B cell (primary cell): ENCODE measurements around the gene DPYD. TPM values are rescaled to one million over a fixed set of nuclear protein-coding genes. Genes with fewer than 3 reads are reported as not detected.

Experiments used
- ATAC-seq: fragments of 200-7000 bp; cut with Tn5 transposase; one replicate; pipeline ENCODE4 v1.10.0; 2021; ENCODE audit warnings: low read depth, mild to moderate bottlenecking, moderate number of reproducible peaks, moderate library complexity
- CTCF ChIA-PET: fragments of 350-600 bp; sonication (Branson Sonifier 250); formaldehyde crosslinking; loops from one replicate; lab custom pipeline; 2021; ENCODE audit warnings: antibody characterized with exemption, inconsistent platforms; lab: Charles Lee
- POLR2A ChIA-PET: fragments of 350-600 bp; sonication (Branson Sonifier 250); formaldehyde crosslinking; loops from one replicate; lab custom pipeline; 2021; ENCODE audit warnings: antibody characterized with exemption; lab: Charles Lee
- DNase-seq: peaks from one replicate; pipeline ENCODE4 v3.0.0; 2013
- H2AFZ ChIP-seq: 2 replicates; pipeline ENCODE4 v1.6.1; 2012; ENCODE audit warnings: mild to moderate bottlenecking, low read depth, low read length; ENCODE audit not compliant: insufficient read depth, poor library complexity, severe bottlenecking
- H3K27ac ChIP-seq, 2 donors: 1 replicate in 1 of 2; 2 replicates in 1 of 2; pipeline ENCODE4 v1.5.1; 2012 to 2013; ENCODE audit warnings: low read length in 2 of 2, mild to moderate bottlenecking in 2 of 2, moderate library complexity in 1 of 2
- H3K27me3 ChIP-seq, 4 experiments: fragments of 200-600 bp in 1 of 4; sonication (generic) in 1 of 4; replicated peaks in 1 of 4; 1 replicate in 2 of 4; 2 replicates in 2 of 4; pipeline versions ENCODE4 v1.6.1 to v1.7.0; 2013 to 2016; ENCODE audit warnings: low read length in 3 of 4, mild to moderate bottlenecking in 2 of 4, mixed read lengths in 1 of 4, moderate library complexity in 1 of 4; ENCODE audit not compliant: insufficient read depth in 4 of 4, control insufficient read depth in 3 of 4; ENCODE audit errors: control extremely low read depth in 1 of 4
- H3K36me3 ChIP-seq, 2 experiments: replicated peaks in 1 of 2; 1 replicate in 1 of 2; 2 replicates in 1 of 2; pipeline versions ENCODE4 v1.6.1 to v1.7.1; 2013; ENCODE audit warnings: low read length in 1 of 2; ENCODE audit not compliant: insufficient read depth in 2 of 2, control insufficient read depth in 1 of 2; ENCODE audit errors: control extremely low read depth in 1 of 2, extremely low read depth in 1 of 2
- H3K4me1 ChIP-seq, 2 donors: fragments of 200-600 bp in 1 of 2; sonication (generic) in 1 of 2; 1 replicate in 1 of 2; 2 replicates in 1 of 2; pipeline versions ENCODE4 v1.5.1 to v1.6.1; 2013 to 2017; ENCODE audit warnings: low read length in 2 of 2; ENCODE audit not compliant: control insufficient read depth in 2 of 2, insufficient read depth in 2 of 2
- H3K4me2 ChIP-seq: replicated peaks from 2 replicates; pipeline ENCODE3; 2012; ENCODE audit warnings: mild to moderate bottlenecking, low read depth, low read length; ENCODE audit not compliant: poor library complexity, severe bottlenecking
- H3K4me3 ChIP-seq, 5 experiments: fragments of 200-600 bp in 1 of 5; sonication (generic) in 1 of 5; 1 replicate in 3 of 5; 2 replicates in 2 of 5; pipeline versions ENCODE4 v1.5.1 to v1.7.0; 2011 to 2016; ENCODE audit warnings: low read length in 4 of 5, mild to moderate bottlenecking in 4 of 5, low read depth in 2 of 5, control low read depth in 1 of 5, moderate library complexity in 1 of 5; ENCODE audit not compliant: insufficient read depth in 1 of 5; ENCODE audit errors: control extremely low read depth in 1 of 5, extremely low read depth in 1 of 5
- H3K79me2 ChIP-seq: fragments of 200-600 bp; sonication (generic); one replicate; pipeline ENCODE4 v1.6.0; 2016; ENCODE audit warnings: low read length; ENCODE audit not compliant: control insufficient read depth, insufficient read depth
- H3K9ac ChIP-seq: fragments of 200-600 bp; sonication (generic); 2 replicates; pipeline ENCODE4 v1.6.1; 2017; ENCODE audit warnings: mild to moderate bottlenecking, low read length, moderate library complexity
- H3K9me3 ChIP-seq, 3 donors: one replicate each; pipeline versions ENCODE4 v1.6.1 to v1.7.1; 2013; ENCODE audit warnings: low read length in 2 of 3; ENCODE audit not compliant: control insufficient read depth in 2 of 3, insufficient read depth in 1 of 3; ENCODE audit errors: control extremely low read depth in 1 of 3
- H4K20me1 ChIP-seq: 2 replicates; pipeline ENCODE4 v1.6.0; 2012; ENCODE audit warnings: mild to moderate bottlenecking, low read length; ENCODE audit not compliant: insufficient read depth, control insufficient read depth, poor library complexity, severe bottlenecking
- H3K27ac Mint-ChIP-seq: one replicate; pipeline ENCODE4 v1.8.0; 2021; ENCODE audit warnings: mixed read lengths
- H3K27me3 Mint-ChIP-seq: one replicate; pipeline ENCODE4 v1.8.0; 2021; ENCODE audit warnings: mixed read lengths
- H3K4me1 Mint-ChIP-seq: one replicate; pipeline ENCODE4 v1.8.0; 2021; ENCODE audit warnings: mixed read lengths
- H3K4me3 Mint-ChIP-seq: one replicate; pipeline ENCODE4 v1.8.0; 2021; ENCODE audit warnings: mixed read lengths
- H3K9me3 Mint-ChIP-seq: one replicate; pipeline ENCODE4 v1.8.0; 2022; ENCODE audit warnings: mixed read lengths; ENCODE audit not compliant: insufficient read depth
- EZH2 ChIP-seq: IDR thresholded peaks from 2 replicates; pipeline ENCODE4 v1.6.1; 2012; ENCODE audit warnings: borderline replicate concordance, low read depth, mild to moderate bottlenecking, moderate library complexity, low read length; ENCODE audit not compliant: insufficient read depth, poor library complexity, severe bottlenecking
- WGBS: methylation state at CpG from one replicate; pipeline ENCODE4 v1.1.5; 2013; ENCODE audit warnings: missing lambda C conversion rate; ENCODE audit not compliant: insufficient coverage; 5-methylcytosine and 5-hydroxymethylcytosine counted together
- intact Hi-C: fragments of 100-400 bp; cut with micrococcal nuclease; formaldehyde crosslinking; loops from one replicate; pipeline ENCODE4 v1.10.0; 2022
- polyA plus RNA-seq: library from polyadenylated mRNA; depleted of rRNA; stranded (reverse); fragments of >200 nt; gene quantifications from 2 replicates; pipeline ENCODE4 v1.2.3, GENCODE V29; 2012
- total RNA-seq, 2 donors: library from RNA; stranded (reverse); fragments of 120-200 nt in 1 of 2; gene quantifications; 1 replicate in 1 of 2; 2 replicates in 1 of 2; pipeline versions ENCODE4 v1.2.3 to v1.2.4, GENCODE V29; 2013 to 2022
- TF ChIP-seq, protein P1 (sequence below): fragments of 200-600 bp; IDR thresholded peaks from one replicate; pipeline ENCODE4 v1.8.0; 2022; ENCODE audit warnings: antibody characterized with exemption, mild to moderate bottlenecking

DPYD gene
- total and polyA plus RNA-seq, 2 donors (not counting 1 experiment from before 2014, with no cell fraction given): 4.2 to 19.0 TPM

DNA sequence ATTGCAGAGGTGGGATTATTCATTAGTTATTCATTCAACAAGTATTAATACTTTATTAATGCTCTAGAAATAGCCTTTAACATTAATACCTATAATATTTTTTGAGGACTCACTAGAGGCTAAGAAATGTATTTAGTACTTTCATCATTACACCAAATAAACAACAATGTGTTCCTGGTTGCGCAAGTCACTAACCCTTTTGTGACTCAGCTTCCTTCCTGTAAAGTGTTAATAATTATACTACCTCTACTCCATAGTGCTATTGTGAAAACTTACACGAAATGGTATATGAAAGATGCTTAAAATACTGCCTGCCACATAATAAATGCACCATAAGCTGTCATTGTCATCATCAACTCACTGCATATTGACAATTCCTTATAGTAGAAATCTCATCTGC is 431.0 kb downstream of the DPYD start:
- CTCF ChIA-PET: no interaction called here

DNA sequence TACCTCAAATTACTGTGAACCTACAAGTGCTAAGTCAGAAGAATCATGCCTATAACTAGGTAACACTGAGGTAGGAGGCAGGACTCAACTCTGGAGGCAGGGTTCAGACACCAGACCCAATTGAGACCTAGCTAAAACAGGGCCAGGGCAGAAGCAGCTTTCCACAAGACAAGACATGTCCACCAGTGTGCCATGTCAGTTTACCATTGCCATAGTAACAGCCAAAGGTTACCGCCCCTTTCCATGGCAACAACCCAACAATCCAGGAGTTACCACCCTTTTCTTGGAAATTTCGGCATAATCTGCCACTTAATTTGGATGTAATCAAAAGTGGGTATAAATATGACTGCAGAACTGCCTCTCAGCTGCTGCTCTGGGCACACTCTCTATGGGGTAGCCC is 432.3 kb downstream of the DPYD start:
- H2AFZ ChIP-seq: no peak overlapping the region
- H4K20me1 ChIP-seq: no peaks in the 10 kb centered on the region
- no peaks in the 10 kb centered on the region for H3K9me3 ChIP-seq
- no peak overlapping the region for H3K4me3 Mint-ChIP-seq
- H3K27ac Mint-ChIP-seq: no peak overlapping the region
- H3K27ac ChIP-seq: no peak overlapping the region
- no peaks in the 10 kb centered on the region for H3K9me3 Mint-ChIP-seq
- no peaks in the 10 kb centered on the region for H3K4me1 Mint-ChIP-seq
- H3K27me3 Mint-ChIP-seq: no peaks in the 10 kb centered on the region
- no peaks in the 10 kb centered on the region for H3K79me2 ChIP-seq
- no peaks in the 10 kb centered on the region for H3K4me1 ChIP-seq
- no peaks in the 10 kb centered on the region for H3K27me3 ChIP-seq
- intact Hi-C loops: no loop called here
- ChIA-PET CTCF (no interaction called here), POLR2A (no interaction called here)
- WGBS: 86% methylated on average over 1 of the region's 2 CpGs
- no peaks in the 10 kb centered on the region for H3K36me3 ChIP-seq
- TF ChIP-seq, protein P1, sequence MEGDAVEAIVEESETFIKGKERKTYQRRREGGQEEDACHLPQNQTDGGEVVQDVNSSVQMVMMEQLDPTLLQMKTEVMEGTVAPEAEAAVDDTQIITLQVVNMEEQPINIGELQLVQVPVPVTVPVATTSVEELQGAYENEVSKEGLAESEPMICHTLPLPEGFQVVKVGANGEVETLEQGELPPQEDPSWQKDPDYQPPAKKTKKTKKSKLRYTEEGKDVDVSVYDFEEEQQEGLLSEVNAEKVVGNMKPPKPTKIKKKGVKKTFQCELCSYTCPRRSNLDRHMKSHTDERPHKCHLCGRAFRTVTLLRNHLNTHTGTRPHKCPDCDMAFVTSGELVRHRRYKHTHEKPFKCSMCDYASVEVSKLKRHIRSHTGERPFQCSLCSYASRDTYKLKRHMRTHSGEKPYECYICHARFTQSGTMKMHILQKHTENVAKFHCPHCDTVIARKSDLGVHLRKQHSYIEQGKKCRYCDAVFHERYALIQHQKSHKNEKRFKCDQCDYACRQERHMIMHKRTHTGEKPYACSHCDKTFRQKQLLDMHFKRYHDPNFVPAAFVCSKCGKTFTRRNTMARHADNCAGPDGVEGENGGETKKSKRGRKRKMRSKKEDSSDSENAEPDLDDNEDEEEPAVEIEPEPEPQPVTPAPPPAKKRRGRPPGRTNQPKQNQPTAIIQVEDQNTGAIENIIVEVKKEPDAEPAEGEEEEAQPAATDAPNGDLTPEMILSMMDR: no peak
- no peak for TF ChIP-seq EZH2
- no peak overlapping the region for H3K9ac ChIP-seq
- ATAC-seq (no peak), DNase-seq (no peak)
- no peak overlapping the region for H3K4me2 ChIP-seq
- no peak overlapping the region for H3K4me3 ChIP-seq

More for the DNA sequence above, 431.0 kb downstream of the DPYD start:
- intact Hi-C loops: no loop called here
- Mint-ChIP-seq H3K4me1 (no peaks in the 10 kb centered on the region), H3K27me3 (no peaks in the 10 kb centered on the region), H3K9me3 (no peaks in the 10 kb centered on the region), H3K27ac (no peak overlapping the region), H3K4me3 (no peak overlapping the region)
- Histone ChIP-seq H3K4me3 (no peak overlapping the region), H2AFZ (no peak overlapping the region), H3K27ac (no peak overlapping the region), H3K4me1 (no peaks in the 10 kb centered on the region), H3K9ac (no peak overlapping the region), H3K4me2 (no peak overlapping the region), H3K36me3 (no peaks in the 10 kb centered on the region), H3K27me3 (no peaks in the 10 kb centered on the region), H4K20me1 (no peaks in the 10 kb centered on the region), H3K79me2 (no peaks in the 10 kb centered on the region), H3K9me3 (no peaks in the 10 kb centered on the region)
- WGBS: no CpG with 5 or more reads among the region's 2 CpGs
- DNase-seq (no peak), ATAC-seq (no peak)
- POLR2A ChIA-PET: no interaction called here
- no peak for TF ChIP-seq EZH2
- TF ChIP-seq, protein P1: no peak
